A549 (cell line): Measurements from ENCODE around the gene MYCN.

Source experiments
- CEBPB ChIP-seq, 2 experiments: fragments of >200 bp in 1 of 2; sonication (Bioruptor Twin) in 1 of 2; formaldehyde crosslinking in 1 of 2; IDR thresholded peaks; 2 replicates each; pipeline ENCODE4 v1.6.1; 2012 to 2016
- EP300 ChIP-seq, 2 experiments: fragments of >200 bp; sonication (Bioruptor Twin); formaldehyde crosslinking; IDR thresholded peaks; 2 replicates in 1 of 2; 3 replicates in 1 of 2; pipeline ENCODE4 v1.6.1; 2016 to 2017
- JUN ChIP-seq, 2 experiments: fragments of >200 bp; sonication (Bioruptor Twin); formaldehyde crosslinking; IDR thresholded peaks; 2 replicates in 1 of 2; 3 replicates in 1 of 2; pipeline ENCODE4 v1.6.1; 2016 to 2017
- JUNB ChIP-seq: fragments of >200 bp; sonication (Bioruptor Twin); formaldehyde crosslinking; IDR thresholded peaks from 2 replicates; pipeline ENCODE4 v1.6.1; 2016
- NFE2L2 ChIP-seq: fragments of 150-350 bp; conservative IDR thresholded peaks from 2 replicates; pipeline ENCODE4 v1.6.1; 2014; ENCODE audit warnings: low read length
- POLR2A ChIP-seq: IDR thresholded peaks from 2 replicates; pipeline ENCODE4 v1.6.1; 2012; ENCODE audit warnings: mild to moderate bottlenecking, low read length
- POLR2AphosphoS2 ChIP-seq: conservative IDR thresholded peaks from 2 replicates; pipeline ENCODE4 v1.6.1; 2012; ENCODE audit warnings: low read length, improper control_type of control experiment, inconsistent platforms
- ZSCAN20 ChIP-seq: fragments of 250-450 bp; sonication (Bioruptor Pico); IDR thresholded peaks from 2 replicates; pipeline ENCODE4 v1.8.0; 2022; ENCODE audit warnings: mild to moderate bottlenecking, moderate library complexity
- TF ChIP-seq, protein P1 (sequence below): fragments of 150-350 bp; IDR thresholded peaks from 2 replicates; pipeline ENCODE4 v1.6.1; 2014; ENCODE audit warnings: low read depth, mild to moderate bottlenecking, low read length
- TF ChIP-seq, protein P2 (sequence below): fragments of >200 bp; sonication (Bioruptor Twin); formaldehyde crosslinking; IDR thresholded peaks from 3 replicates; pipeline ENCODE4 v1.5.1; 2016
- TF ChIP-seq, protein P3 (sequence below): fragments of >200 bp; sonication (Bioruptor Twin); formaldehyde crosslinking; IDR thresholded peaks from 3 replicates; pipeline ENCODE4 v1.6.1; 2016
- TF ChIP-seq, protein P4 (sequence below): fragments of 200-600 bp; sonication (generic); IDR thresholded peaks from 2 replicates; pipeline ENCODE4 v1.6.1; 2016; ENCODE audit warnings: antibody characterized with exemption, mild to moderate bottlenecking, moderate library complexity

DNA sequence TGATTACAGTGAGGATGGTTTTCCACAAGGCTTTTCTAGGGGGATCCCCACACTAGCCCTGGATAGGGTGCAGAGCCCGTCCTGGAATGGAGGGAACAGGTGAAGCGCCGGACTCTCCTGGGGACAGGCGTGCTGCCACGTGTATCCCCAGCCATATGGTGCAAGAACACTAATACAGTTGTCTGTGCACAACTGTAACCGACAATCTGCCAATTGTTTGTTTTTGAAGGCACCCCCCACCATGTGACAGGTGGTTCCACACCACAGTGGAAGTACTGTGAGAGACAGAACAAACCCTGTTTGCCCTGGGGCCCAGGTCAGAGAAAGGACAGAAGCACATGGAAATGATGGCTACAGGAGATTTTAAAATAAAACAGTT lies 52.9 kb downstream of the MYCN start:
- TF ChIP-seq EP300 (IDR thresholded peaks at IDR 0.05) (no peak), POLR2AphosphoS2 (no peak), ZSCAN20 (CRISPR knock-in tag) (no peak), CEBPB (IDR thresholded peaks at IDR 0.05) (no peak), POLR2A (no peak), NFE2L2 (no peak), JUNB (no peak), JUN (IDR thresholded peaks at IDR 0.05) (no peak)
- TF ChIP-seq, protein P1, sequence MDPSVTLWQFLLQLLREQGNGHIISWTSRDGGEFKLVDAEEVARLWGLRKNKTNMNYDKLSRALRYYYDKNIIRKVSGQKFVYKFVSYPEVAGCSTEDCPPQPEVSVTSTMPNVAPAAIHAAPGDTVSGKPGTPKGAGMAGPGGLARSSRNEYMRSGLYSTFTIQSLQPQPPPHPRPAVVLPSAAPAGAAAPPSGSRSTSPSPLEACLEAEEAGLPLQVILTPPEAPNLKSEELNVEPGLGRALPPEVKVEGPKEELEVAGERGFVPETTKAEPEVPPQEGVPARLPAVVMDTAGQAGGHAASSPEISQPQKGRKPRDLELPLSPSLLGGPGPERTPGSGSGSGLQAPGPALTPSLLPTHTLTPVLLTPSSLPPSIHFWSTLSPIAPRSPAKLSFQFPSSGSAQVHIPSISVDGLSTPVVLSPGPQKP, result no peak
- TF ChIP-seq, protein P2, sequence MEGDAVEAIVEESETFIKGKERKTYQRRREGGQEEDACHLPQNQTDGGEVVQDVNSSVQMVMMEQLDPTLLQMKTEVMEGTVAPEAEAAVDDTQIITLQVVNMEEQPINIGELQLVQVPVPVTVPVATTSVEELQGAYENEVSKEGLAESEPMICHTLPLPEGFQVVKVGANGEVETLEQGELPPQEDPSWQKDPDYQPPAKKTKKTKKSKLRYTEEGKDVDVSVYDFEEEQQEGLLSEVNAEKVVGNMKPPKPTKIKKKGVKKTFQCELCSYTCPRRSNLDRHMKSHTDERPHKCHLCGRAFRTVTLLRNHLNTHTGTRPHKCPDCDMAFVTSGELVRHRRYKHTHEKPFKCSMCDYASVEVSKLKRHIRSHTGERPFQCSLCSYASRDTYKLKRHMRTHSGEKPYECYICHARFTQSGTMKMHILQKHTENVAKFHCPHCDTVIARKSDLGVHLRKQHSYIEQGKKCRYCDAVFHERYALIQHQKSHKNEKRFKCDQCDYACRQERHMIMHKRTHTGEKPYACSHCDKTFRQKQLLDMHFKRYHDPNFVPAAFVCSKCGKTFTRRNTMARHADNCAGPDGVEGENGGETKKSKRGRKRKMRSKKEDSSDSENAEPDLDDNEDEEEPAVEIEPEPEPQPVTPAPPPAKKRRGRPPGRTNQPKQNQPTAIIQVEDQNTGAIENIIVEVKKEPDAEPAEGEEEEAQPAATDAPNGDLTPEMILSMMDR, result no peak
- TF ChIP-seq, protein P3, sequence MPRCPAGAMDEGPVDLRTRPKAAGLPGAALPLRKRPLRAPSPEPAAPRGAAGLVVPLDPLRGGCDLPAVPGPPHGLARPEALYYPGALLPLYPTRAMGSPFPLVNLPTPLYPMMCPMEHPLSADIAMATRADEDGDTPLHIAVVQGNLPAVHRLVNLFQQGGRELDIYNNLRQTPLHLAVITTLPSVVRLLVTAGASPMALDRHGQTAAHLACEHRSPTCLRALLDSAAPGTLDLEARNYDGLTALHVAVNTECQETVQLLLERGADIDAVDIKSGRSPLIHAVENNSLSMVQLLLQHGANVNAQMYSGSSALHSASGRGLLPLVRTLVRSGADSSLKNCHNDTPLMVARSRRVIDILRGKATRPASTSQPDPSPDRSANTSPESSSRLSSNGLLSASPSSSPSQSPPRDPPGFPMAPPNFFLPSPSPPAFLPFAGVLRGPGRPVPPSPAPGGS, result no peak
- TF ChIP-seq, protein P4, sequence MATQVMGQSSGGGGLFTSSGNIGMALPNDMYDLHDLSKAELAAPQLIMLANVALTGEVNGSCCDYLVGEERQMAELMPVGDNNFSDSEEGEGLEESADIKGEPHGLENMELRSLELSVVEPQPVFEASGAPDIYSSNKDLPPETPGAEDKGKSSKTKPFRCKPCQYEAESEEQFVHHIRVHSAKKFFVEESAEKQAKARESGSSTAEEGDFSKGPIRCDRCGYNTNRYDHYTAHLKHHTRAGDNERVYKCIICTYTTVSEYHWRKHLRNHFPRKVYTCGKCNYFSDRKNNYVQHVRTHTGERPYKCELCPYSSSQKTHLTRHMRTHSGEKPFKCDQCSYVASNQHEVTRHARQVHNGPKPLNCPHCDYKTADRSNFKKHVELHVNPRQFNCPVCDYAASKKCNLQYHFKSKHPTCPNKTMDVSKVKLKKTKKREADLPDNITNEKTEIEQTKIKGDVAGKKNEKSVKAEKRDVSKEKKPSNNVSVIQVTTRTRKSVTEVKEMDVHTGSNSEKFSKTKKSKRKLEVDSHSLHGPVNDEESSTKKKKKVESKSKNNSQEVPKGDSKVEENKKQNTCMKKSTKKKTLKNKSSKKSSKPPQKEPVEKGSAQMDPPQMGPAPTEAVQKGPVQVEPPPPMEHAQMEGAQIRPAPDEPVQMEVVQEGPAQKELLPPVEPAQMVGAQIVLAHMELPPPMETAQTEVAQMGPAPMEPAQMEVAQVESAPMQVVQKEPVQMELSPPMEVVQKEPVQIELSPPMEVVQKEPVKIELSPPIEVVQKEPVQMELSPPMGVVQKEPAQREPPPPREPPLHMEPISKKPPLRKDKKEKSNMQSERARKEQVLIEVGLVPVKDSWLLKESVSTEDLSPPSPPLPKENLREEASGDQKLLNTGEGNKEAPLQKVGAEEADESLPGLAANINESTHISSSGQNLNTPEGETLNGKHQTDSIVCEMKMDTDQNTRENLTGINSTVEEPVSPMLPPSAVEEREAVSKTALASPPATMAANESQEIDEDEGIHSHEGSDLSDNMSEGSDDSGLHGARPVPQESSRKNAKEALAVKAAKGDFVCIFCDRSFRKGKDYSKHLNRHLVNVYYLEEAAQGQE, result no peak
